DND-41 (cell line): Measurements from ENCODE around the gene PDE4B.

Experiments
- CTCF ChIP-seq: IDR thresholded peaks from 2 replicates; pipeline ENCODE4 v1.5.1; 2012; ENCODE audit warnings: borderline replicate concordance, low read length, moderate library complexity, mild to moderate bottlenecking; ENCODE audit not compliant: poor library complexity, severe bottlenecking; ENCODE audit errors: extremely low read depth
- EZH2 ChIP-seq: IDR thresholded peaks from 3 replicates; pipeline ENCODE4 v1.6.1; 2012; ENCODE audit warnings: borderline replicate concordance, low read depth, mild to moderate bottlenecking, moderate library complexity, low read length, inconsistent platforms; ENCODE audit not compliant: severe bottlenecking

DNA sequence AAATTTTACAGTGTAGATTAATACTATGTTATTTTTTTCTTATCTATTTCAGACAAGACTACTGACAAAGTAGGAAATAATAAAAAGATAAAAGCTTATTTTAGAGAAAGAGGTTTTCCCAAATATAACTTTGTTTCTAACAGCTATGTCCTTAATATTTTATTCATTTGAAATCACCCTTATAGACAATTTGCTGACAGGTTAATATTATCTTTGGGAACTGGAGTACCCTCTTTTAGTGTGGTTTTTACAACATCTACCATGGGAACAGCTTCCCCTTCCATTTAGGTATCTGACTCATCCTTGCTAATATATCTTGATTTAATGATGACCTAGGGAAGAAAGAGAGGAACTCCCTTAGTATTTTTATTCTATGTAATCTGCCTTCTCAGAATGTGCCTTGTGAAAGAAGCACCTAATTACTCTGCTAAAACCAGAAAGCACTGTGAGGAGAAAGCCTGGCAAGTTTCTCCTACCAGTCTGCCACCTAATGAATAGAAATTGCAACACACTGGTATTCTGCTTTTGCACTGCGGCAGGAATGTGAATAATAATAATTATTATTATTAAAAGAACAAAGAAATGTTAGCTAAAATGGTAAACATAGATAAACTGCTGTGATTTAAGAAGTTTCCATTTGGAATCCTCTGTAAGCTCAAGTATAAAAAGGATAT is 192.8 kb downstream of the PDE4B start:
- TF ChIP-seq CTCF: no peak
- TF ChIP-seq EZH2: no peak
